ENCODE data around the gene THTPA.

THTPA gene

GRCh38 chr14:23580152-23580926 is 24.3 kb downstream of the THTPA start:
- TF ChIP-seq EP300 (IDR thresholded peaks at IDR 0.05; ENCODE audit: borderline replicate concordance) (no peak), ZBTB7A (IDR thresholded peaks at IDR 0.05; ENCODE audit: low read depth) (no peak), TEAD4 (IDR thresholded peaks at IDR 0.05) (no peak), FOXM1 (IDR thresholded peaks at IDR 0.05; ENCODE audit: borderline replicate concordance, low read depth) (no peak), EGR1 (IDR thresholded peaks at IDR 0.05) (no peak), CEBPB (IDR thresholded peaks at IDR 0.05) (no peak), NFIC (IDR thresholded peaks at IDR 0.05) (no peak), RAD21 (IDR thresholded peaks at IDR 0.05; ENCODE audit: low read depth) (no peak), USF1 (IDR thresholded peaks at IDR 0.05) (no peak), CREB1 (IDR thresholded peaks at IDR 0.05; ENCODE audit: low read depth) (no peak), REST (IDR thresholded peaks at IDR 0.05; ENCODE audit: low read depth) (no peak), YY1 (IDR thresholded peaks at IDR 0.05; ENCODE audit: low read depth) (no peak)

- TF ChIP-seq TEAD4 (IDR thresholded peaks at IDR 0.05) (no peak), FOXM1 (IDR thresholded peaks at IDR 0.05; ENCODE audit: borderline replicate concordance, low read depth) (no peak), CEBPB (IDR thresholded peaks at IDR 0.05) (no peak), USF1 (IDR thresholded peaks at IDR 0.05) (no peak), MAX (IDR thresholded peaks at IDR 0.05) (no peak), ZBTB7A (IDR thresholded peaks at IDR 0.05; ENCODE audit: low read depth) (no peak), YY1 (IDR thresholded peaks at IDR 0.05; ENCODE audit: low read depth) (no peak), EP300 (IDR thresholded peaks at IDR 0.05; ENCODE audit: borderline replicate concordance) (no peak)
Measured at GRCh38 chr14:23580948-23581281, 24.8 kb downstream of the THTPA start.

GRCh38 chr14:23582906-23583760 is 27.1 kb downstream of the THTPA start:
- TF ChIP-seq EGR1 (IDR thresholded peaks at IDR 0.05): no peak
- no peak for TF ChIP-seq CEBPB (IDR thresholded peaks at IDR 0.05)
- no peak for TF ChIP-seq REST (IDR thresholded peaks at IDR 0.05; ENCODE audit: low read depth)
- TF ChIP-seq TEAD4 (IDR thresholded peaks at IDR 0.05): no peak
- TF ChIP-seq FOXM1 (IDR thresholded peaks at IDR 0.05; ENCODE audit: borderline replicate concordance, low read depth): no peak
- no peak for TF ChIP-seq MAX (IDR thresholded peaks at IDR 0.05)
- TF ChIP-seq TCF12 (IDR thresholded peaks at IDR 0.05; ENCODE audit: low read depth): no peak
- no peak for TF ChIP-seq RAD21 (IDR thresholded peaks at IDR 0.05; ENCODE audit: low read depth)
- no peak for TF ChIP-seq CREB1 (IDR thresholded peaks at IDR 0.05; ENCODE audit: low read depth)
- no peak for TF ChIP-seq YY1 (IDR thresholded peaks at IDR 0.05; ENCODE audit: low read depth)
- TF ChIP-seq EP300 (IDR thresholded peaks at IDR 0.05; ENCODE audit: borderline replicate concordance): no peak
- TF ChIP-seq TAF1 (IDR thresholded peaks at IDR 0.05; ENCODE audit: low read depth): no peak

- TF ChIP-seq YY1 (IDR thresholded peaks at IDR 0.05; ENCODE audit: low read depth) (no peak), EGR1 (IDR thresholded peaks at IDR 0.05) (no peak), FOXM1 (IDR thresholded peaks at IDR 0.05; ENCODE audit: borderline replicate concordance, low read depth) (no peak), TCF12 (IDR thresholded peaks at IDR 0.05; ENCODE audit: low read depth) (no peak), EP300 (IDR thresholded peaks at IDR 0.05; ENCODE audit: borderline replicate concordance) (no peak), TAF1 (IDR thresholded peaks at IDR 0.05; ENCODE audit: low read depth) (no peak), NFIC (IDR thresholded peaks at IDR 0.05) (peak; percentile 82), TEAD4 (IDR thresholded peaks at IDR 0.05) (no peak), USF1 (IDR thresholded peaks at IDR 0.05) (no peak), CEBPB (IDR thresholded peaks at IDR 0.05) (no peak), REST (IDR thresholded peaks at IDR 0.05; ENCODE audit: low read depth) (no peak), MAX (IDR thresholded peaks at IDR 0.05) (no peak), ZBTB7A (IDR thresholded peaks at IDR 0.05; ENCODE audit: low read depth) (peak; percentile 53; the same call in 1 of the 2 replicates), CREB1 (IDR thresholded peaks at IDR 0.05; ENCODE audit: low read depth) (no peak), RAD21 (IDR thresholded peaks at IDR 0.05; ENCODE audit: low read depth) (peak; percentile 78)
Measured at GRCh38 chr14:23588884-23589598, 33.0 kb downstream of the THTPA start.

Measured in Ishikawa (cell line).